K562 (cell line): Measurements from ENCODE around the gene TSC1. TPM values are rescaled to one million over a fixed set of nuclear protein-coding genes. Genes with fewer than 3 reads are reported as not detected.

ENCODE experiments used
- ATAC-seq: fragments of 200-7000 bp; cut with Tn5 transposase; 3 replicates; pipeline ENCODE4 v1.9.1; 2020; ENCODE audit warnings: moderate library complexity
- BruUV-seq: library from RNA; stranded (reverse); fragments of 400-500 nt; replicated peaks from 2 replicates; lab custom pipeline; 2021; lab: Mats Ljungman, UMichigan
- CTCF ChIA-PET: fragments of 300-600 bp; formaldehyde crosslinking; extraction: SDS; loops from one replicate; lab custom pipeline; 2021; ENCODE audit warnings: low intra/inter-chr PET ratio; lab: Yijun Ruan, JAX
- POLR2A ChIA-PET: fragments of 300-600, 350-650 bp; sonication (Branson Sonifier 250); formaldehyde crosslinking; extraction: SDS; loops from one replicate; lab custom pipeline; 2021; ENCODE audit warnings: antibody characterized with exemption, inconsistent platforms; lab: Yijun Ruan, JAX
- DNase-seq, 4 experiments: peaks; one replicate each; pipeline versions ENCODE4 v3.0.0 to v3.0.0-alpha.2; 2011 to 2018; ENCODE audit warnings: low spot score in 3 of 4, mixed read lengths in 3 of 4; ENCODE audit errors: extremely low read depth in 1 of 4
- FAIRE-seq: peaks from 2 replicates; lab custom pipeline; 2011; peaks lifted over from hg19 to GRCh38; lab: Jason Lieb, UNC
- H2AFZ ChIP-seq: 2 replicates; pipeline ENCODE4 v1.6.0; 2011; ENCODE audit warnings: low read depth, low read length, control low read depth, inconsistent platforms
- H3K27ac ChIP-seq: fragments of 200-600 bp; 3 replicates; pipeline ENCODE4 v1.8.0; 2011; ENCODE audit warnings: low read depth, mild to moderate bottlenecking, control low read depth, inconsistent platforms, low read length, moderate library complexity, mixed read lengths; ENCODE audit errors: extremely low read depth
- H3K27me3 ChIP-seq, 2 experiments: fragments of 300-600 bp in 1 of 2; 2 replicates in 1 of 2; 3 replicates in 1 of 2; pipeline versions ENCODE4 v1.6.0 to v1.8.0; 2011; ENCODE audit warnings: inconsistent platforms in 2 of 2, low read length in 2 of 2, mild to moderate bottlenecking in 1 of 2, mixed read lengths in 1 of 2, moderate library complexity in 1 of 2; ENCODE audit not compliant: control insufficient read depth in 2 of 2, insufficient read depth in 2 of 2
- H3K36me3 ChIP-seq: fragments of 300-600 bp; 3 replicates; pipeline ENCODE4 v1.8.0; 2011; ENCODE audit warnings: mild to moderate bottlenecking, low read length, inconsistent platforms; ENCODE audit not compliant: control insufficient read depth, insufficient read depth
- H3K4me1 ChIP-seq, 2 experiments: fragments of 200-600 bp in 1 of 2; replicated peaks in 1 of 2; 2 replicates in 1 of 2; 3 replicates in 1 of 2; pipeline versions ENCODE4 v1.5.1 to v1.8.0; 2011; ENCODE audit warnings: inconsistent platforms in 2 of 2, low read length in 2 of 2, mild to moderate bottlenecking in 1 of 2, mixed read lengths in 1 of 2, moderate library complexity in 1 of 2; ENCODE audit not compliant: control insufficient read depth in 2 of 2, insufficient read depth in 2 of 2
- H3K4me2 ChIP-seq: 2 replicates; pipeline ENCODE4 v1.6.1; 2011; ENCODE audit warnings: low read length, control low read depth, inconsistent platforms, mixed read lengths; ENCODE audit not compliant: insufficient read depth
- H3K4me3 ChIP-seq: fragments of 200-600 bp; sonication (generic), shearing (Covaris generic); 2 replicates; pipeline ENCODE4 v1.5.1; 2016; ENCODE audit warnings: control low read depth, inconsistent platforms
- H3K79me2 ChIP-seq: fragments of 200-600 bp; 3 replicates; pipeline ENCODE4 v1.8.0; 2011; ENCODE audit warnings: low read length, inconsistent platforms; ENCODE audit not compliant: control insufficient read depth, insufficient read depth
- H3K9ac ChIP-seq, 2 experiments: 2 replicates each; pipeline versions ENCODE4 v1.6.0 to v1.6.1; 2011; ENCODE audit warnings: low read depth in 2 of 2, low read length in 2 of 2, control low read depth in 1 of 2, inconsistent platforms in 1 of 2, mild to moderate bottlenecking in 1 of 2, mixed read lengths in 1 of 2; ENCODE audit not compliant: insufficient read depth in 1 of 2
- H3K9me1 ChIP-seq: one replicate; pipeline ENCODE4 v1.6.0; 2011; ENCODE audit warnings: inconsistent platforms, mild to moderate bottlenecking, low read length, moderate library complexity; ENCODE audit not compliant: control insufficient read depth, insufficient read depth
- H3K9me3 ChIP-seq: replicated peaks from 2 replicates; pipeline ENCODE4 v1.5.1; 2011; ENCODE audit warnings: low read depth, low read length, inconsistent platforms; ENCODE audit not compliant: control insufficient read depth, insufficient read depth
- H4K20me1 ChIP-seq: replicated peaks from 2 replicates; pipeline ENCODE4 v1.6.1; 2011; ENCODE audit warnings: low read length, inconsistent platforms, mixed read lengths; ENCODE audit not compliant: control insufficient read depth, insufficient read depth
- ATF3 ChIP-seq, 2 experiments: fragments of 450-650 bp in 1 of 2; sonication (generic) in 1 of 2; formaldehyde crosslinking in 1 of 2; IDR thresholded peaks in 1 of 2; conservative IDR thresholded peaks in 1 of 2; 2 replicates each; pipeline versions ENCODE4 v1.6.1 to v1.8.1; 2016 to 2023; ENCODE audit warnings: mild to moderate bottlenecking in 2 of 2, moderate library complexity in 2 of 2, inconsistent platforms in 1 of 2, missing genetic modification reagents in 1 of 2
- ATF7 ChIP-seq: fragments of 450-650 bp; IDR thresholded peaks from 2 replicates; pipeline ENCODE4 v1.7.1; 2014; ENCODE audit warnings: mild to moderate bottlenecking, moderate library complexity
- FIP1L1 ChIP-seq: fragments of 200-400 bp; formaldehyde crosslinking; IDR thresholded peaks from 2 replicates; pipeline ENCODE4 v1.6.1; 2018; ENCODE audit warnings: mild to moderate bottlenecking, low read depth, low read length; ENCODE audit not compliant: poor library complexity, severe bottlenecking
- HDAC2 ChIP-seq: fragments of 450-650 bp; IDR thresholded peaks from 2 replicates; pipeline ENCODE4 v1.6.1; 2016; ENCODE audit warnings: mild to moderate bottlenecking
- RBM25 ChIP-seq: fragments of 200-400 bp; formaldehyde crosslinking; IDR thresholded peaks from 2 replicates; pipeline ENCODE4 v1.6.1; 2018; ENCODE audit warnings: low read length, low read depth, moderate library complexity; ENCODE audit not compliant: severe bottlenecking
- SMARCA5 ChIP-seq: fragments of 450-650 bp; IDR thresholded peaks from 2 replicates; pipeline ENCODE4 v1.6.1; 2016
- ZBTB33 ChIP-seq: sonication (generic); formaldehyde crosslinking; IDR thresholded peaks from 2 replicates; pipeline ENCODE4 v1.8.1; 2023; ENCODE audit warnings: mild to moderate bottlenecking, missing genetic modification reagents
- ZFP36 ChIP-seq: fragments of 150-350 bp; IDR thresholded peaks from 2 replicates; pipeline ENCODE4 v1.6.1; 2018; ENCODE audit warnings: low read length, low read depth; ENCODE audit not compliant: partially characterized antibody
- ZNF121 ChIP-seq: sonication (generic); formaldehyde crosslinking; conservative IDR thresholded peaks from 2 replicates; pipeline ENCODE4 v1.8.0; 2022; ENCODE audit warnings: missing genetic modification reagents
- ZNF740 ChIP-seq, 3 experiments: fragments of 200-800 bp in 1 of 3; sonication (Bioruptor generic) in 1 of 3; sonication (generic) in 1 of 3; formaldehyde crosslinking in 1 of 3; IDR thresholded peaks; 2 replicates each; pipeline versions ENCODE4 v1.6.1 to v1.8.0; 2016 to 2022; ENCODE audit warnings: mild to moderate bottlenecking in 2 of 3, missing compliant biosample characterization in 2 of 3, missing genetic modification characterization in 2 of 3, missing genetic modification reagents in 1 of 3
- WGBS: fragments of 100-300 bp; shearing (Covaris generic); methylation state at CpG from one replicate; pipeline ENCODE4 v1.1.6; 2016; ENCODE audit warnings: low coverage, mixed read lengths; ENCODE audit not compliant: insufficient coverage; ENCODE audit errors: missing lambda C conversion rate; 5-methylcytosine and 5-hydroxymethylcytosine counted together
- in situ Hi-C: fragments of 300-500 bp; cut with MboI; formaldehyde crosslinking; loops from 4 replicates; pipeline ENCODE4 v1.15.0; 2018; ENCODE audit warnings: inconsistent platforms, mixed read lengths
- intact Hi-C: fragments of 100-400 bp; cut with micrococcal nuclease; formaldehyde crosslinking; loops from 2 replicates; pipeline ENCODE4 v1.14.2; 2022
- polyA plus RNA-seq, 8 experiments: library from polyadenylated mRNA; depleted of rRNA in 4 of 8; stranded (reverse) in 5 of 8; unstranded in 3 of 8; fragments of >200 nt; fragmentation: Nextera tagmentation in 2 of 8; fragmentation: Illumina TruSeq in 1 of 8; extraction: Ambion mirVana in 2 of 8; extraction: Trizol in 1 of 8; gene quantifications; 2 replicates each; pipeline versions ENCODE4 v1.2.1 to v1.2.3, GENCODE V29; 2011 to 2014; ENCODE audit warnings: inconsistent platforms in 1 of 8, missing spikeins in 1 of 8
- total RNA-seq, 7 experiments: library from RNA; depleted of rRNA in 6 of 7; stranded (reverse); fragments of >200 nt in 6 of 7; fragmentation: Illumina TruSeq in 2 of 7; extraction: Trizol in 2 of 7; gene quantifications; 2 replicates each; pipeline versions ENCODE4 v1.2.1 to v1.2.3, GENCODE V29; 2011 to 2021; ENCODE audit warnings: low replicate concordance in 1 of 7

Gene TSC1
- total and polyA plus RNA-seq, 9 of the 15 experiments (the other 6 are each of a cell fraction or from before 2014, with no cell fraction given), result 6.9 to 37.6 (median 18.6) TPM

GRCh38 chr9:132986114-132986513 is 41.7 kb upstream of the TSC1 start:
- ATAC-seq (no peak), FAIRE-seq (no peak), DNase-seq (no peak)
- POLR2A ChIA-PET, result interaction anchor here (2.2 kb wide), 1 partner anchor 8 kb away, joined by 12 read pairs; no protein-coding TSS in a partner anchor
- H3K9me3 ChIP-seq, result no peaks in the 10 kb centered on the region
- no TSS peak for BruUV-seq
- WGBS, result 82% methylated on average over 13 of the region's 13 CpGs
- no peak overlapping the region for H3K4me2 ChIP-seq
- H3K9ac ChIP-seq, result peak overlapping the region in 1 of 2 experiments; percentile 66; a peak in 1 of 4 replicates
- intact Hi-C loops (no loop called here), in situ Hi-C loops (no loop called here)
- CTCF ChIA-PET, result no interaction called here
- H3K36me3 ChIP-seq, result peaks cover 69% of the 10 kb centered on the region
- TF ChIP-seq ZNF121 (CRISPR knock-in tag) (no peak), ATF3 (IDR thresholded peaks at IDR 0.05) (peak; percentile 47), ATF3 (CRISPR knock-in tag; conservative IDR thresholded peaks at IDR 0.05) (no peak)
- peaks cover 43 to 84% of the 10 kb centered on the region in 2 experiments for H3K4me1 ChIP-seq
- H3K27me3 ChIP-seq, result no peaks in the 10 kb centered on the region
- no peak overlapping the region; the same call in 2 of the 3 replicates for H3K27ac ChIP-seq
- H3K4me3 ChIP-seq, result no peak overlapping the region
- H3K9me1 ChIP-seq, result peaks cover 4% of the 10 kb centered on the region
- H3K79me2 ChIP-seq, result peaks cover 63% of the 10 kb centered on the region
- no peak overlapping the region for H2AFZ ChIP-seq
- no peaks in the 10 kb centered on the region for H4K20me1 ChIP-seq

GRCh38 chr9:132985489-132985888 is 41.1 kb upstream of the TSC1 start:
- in situ Hi-C loops (no loop called here), intact Hi-C loops (loop anchor here (2.0 kb wide), 1 partner anchor 19 kb away; no protein-coding TSS in a partner anchor)
- FAIRE-seq, result no peak
- peaks cover 63% of the 10 kb centered on the region for H3K36me3 ChIP-seq
- ChIA-PET CTCF (no interaction called here), POLR2A (interaction anchor here (0.6 to 2.2 kb wide), 4 partner anchors 8 to 37 kb away, joined by 3 to 12 read pairs (median 6); no protein-coding TSS in a partner anchor)
- H3K9me1 ChIP-seq, result peaks cover 4% of the 10 kb centered on the region
- no peak overlapping the region for H3K4me3 ChIP-seq
- peak overlapping the region; percentile 65 for H3K4me2 ChIP-seq
- H3K4me1 ChIP-seq, result peaks cover 43 to 78% of the 10 kb centered on the region in 2 experiments
- DNase-seq, result no peak
- peaks cover 66% of the 10 kb centered on the region for H3K79me2 ChIP-seq
- H4K20me1 ChIP-seq, result no peaks in the 10 kb centered on the region
- no TSS peak for BruUV-seq
- 49% methylated on average over 4 of the region's 8 CpGs for WGBS
- H3K9me3 ChIP-seq, result no peaks in the 10 kb centered on the region
- no peak overlapping the region for H2AFZ ChIP-seq
- no peaks in the 10 kb centered on the region for H3K27me3 ChIP-seq
- ATAC-seq, result no peak
- H3K27ac ChIP-seq, result peak overlapping the region; percentile 44; the same call in 2 of the 3 replicates
- peak overlapping the region; percentile 20 to 41; a peak in 3 of 4 replicates for H3K9ac ChIP-seq
- 0 out of 2 replicates have a peak, but pooled peaks have one; percentile 43 for TF ChIP-seq SMARCA5
- TF ChIP-seq FIP1L1, result no peak
- TF ChIP-seq RBM25, result peak; percentile 75
- peak; percentile 35; the same call in 1 of the 2 replicates for TF ChIP-seq HDAC2
- peak; percentile 5; the same call in 1 of the 2 replicates for TF ChIP-seq ZNF740 (CRISPR knock-in tag; IDR thresholded peaks at IDR 0.05)
- TF ChIP-seq ZNF740 (tag; IDR thresholded peaks at IDR 0.05), result no peak
- peak; percentile 96 for TF ChIP-seq ZBTB33 (CRISPR knock-in tag)
- TF ChIP-seq ZFP36, result peak; percentile 83
- no peak for TF ChIP-seq ATF7
